Common myeloid progenitor, CD34-positive (primary cell): ENCODE measurements around the gene MVK.

Source experiments
- CTCF ChIA-PET: fragments of 350-600 bp; sonication (Branson Sonifier 250); formaldehyde crosslinking; loops from one replicate; lab custom pipeline; 2021; ENCODE audit warnings: antibody characterized with exemption; lab: Charles Lee
- POLR2A ChIA-PET: fragments of 350-600 bp; sonication (Branson Sonifier 250); formaldehyde crosslinking; loops from one replicate; lab custom pipeline; 2021; ENCODE audit warnings: antibody characterized with exemption; lab: Charles Lee
- DNase-seq, 3 donors: peaks; one replicate each; pipeline versions ENCODE4 v3.0.0 to v3.0.0-alpha.2; 2013
- H3K27ac ChIP-seq, 2 experiments: 1 replicate in 1 of 2; 2 replicates in 1 of 2; pipeline ENCODE4 v1.7.0; 2013; ENCODE audit warnings: inconsistent platforms in 2 of 2, low read length in 2 of 2, mild to moderate bottlenecking in 2 of 2, low read depth in 1 of 2, moderate library complexity in 1 of 2; ENCODE audit not compliant: severe bottlenecking in 2 of 2, insufficient read depth in 1 of 2, poor library complexity in 1 of 2
- H3K27me3 ChIP-seq, 5 experiments: replicated peaks in 2 of 5; 1 replicate in 3 of 5; 2 replicates in 2 of 5; pipeline versions ENCODE4 v1.6.1 to v1.7.0; 2013; ENCODE audit warnings: low read length in 4 of 5, mild to moderate bottlenecking in 2 of 5, moderate library complexity in 2 of 5, inconsistent platforms in 1 of 5; ENCODE audit not compliant: insufficient read depth in 5 of 5, control insufficient read depth in 4 of 5
- H3K36me3 ChIP-seq, 4 experiments: 1 replicate in 2 of 4; 2 replicates in 2 of 4; pipeline versions ENCODE4 v1.6.1 to v1.7.0; 2013; ENCODE audit warnings: low read length in 3 of 4, control low read depth in 1 of 4, mild to moderate bottlenecking in 1 of 4; ENCODE audit not compliant: control insufficient read depth in 4 of 4, insufficient read depth in 4 of 4
- H3K4me1 ChIP-seq, 4 experiments: 1 replicate in 3 of 4; 2 replicates in 1 of 4; pipeline versions ENCODE4 v1.6.1 to v1.7.1; 2013; ENCODE audit warnings: low read length in 3 of 4, mild to moderate bottlenecking in 3 of 4, control low read depth in 1 of 4, inconsistent platforms in 1 of 4, moderate library complexity in 1 of 4; ENCODE audit not compliant: control insufficient read depth in 4 of 4, insufficient read depth in 4 of 4; ENCODE audit errors: control extremely low read depth in 1 of 4
- H3K4me3 ChIP-seq, 7 experiments: 1 replicate in 4 of 7; 2 replicates in 3 of 7; pipeline versions ENCODE4 v1.5.1 to v1.7.0; 2013; ENCODE audit warnings: mild to moderate bottlenecking in 7 of 7, low read length in 6 of 7, moderate library complexity in 6 of 7, inconsistent platforms in 2 of 7, low read depth in 2 of 7, control low read depth in 1 of 7; ENCODE audit not compliant: insufficient read depth in 4 of 7, control insufficient read depth in 1 of 7; ENCODE audit errors: extremely low read depth in 1 of 7
- H3K9me3 ChIP-seq, 5 experiments: 1 replicate in 4 of 5; 2 replicates in 1 of 5; pipeline versions ENCODE4 v1.6.1 to v1.7.1; 2013; ENCODE audit warnings: low read length in 4 of 5, mild to moderate bottlenecking in 2 of 5, inconsistent platforms in 1 of 5, low read depth in 1 of 5, moderate library complexity in 1 of 5; ENCODE audit not compliant: control insufficient read depth in 4 of 5, insufficient read depth in 2 of 5; ENCODE audit errors: control extremely low read depth in 1 of 5
- WGBS: methylation state at CpG from one replicate; pipeline ENCODE4 v1.1.5; 2013; ENCODE audit not compliant: insufficient coverage; 5-methylcytosine and 5-hydroxymethylcytosine counted together

MVK gene

GRCh38 chr12:109572506-109572845, 1.1 kb upstream of the MVK start:
- Histone ChIP-seq H3K9me3 (no peaks in the 10 kb centered on the region), H3K27me3 (no peaks in the 10 kb centered on the region), H3K27ac (peak overlapping the region in 1 of 2 experiments; percentile 93), H3K36me3 (peaks cover 7 to 56% (median 22%) of the 10 kb centered on the region in 4 experiments), H3K4me3 (peak overlapping the region in 5 of 7 experiments; percentile 73 to 86 (median 81)), H3K4me1 (peaks cover 7 to 30% (median 15%) of the 10 kb centered on the region in 4 experiments)
- ChIA-PET CTCF (interaction anchor here (1.4 to 3.0 kb wide), 2 partner anchors 20 to 25 kb away, joined by 3 to 14 read pairs; no protein-coding TSS in a partner anchor), POLR2A (no interaction called here)
- DNase-seq: no peak
- 100% methylated on average over 1 of the region's 3 CpGs for WGBS

DNA sequence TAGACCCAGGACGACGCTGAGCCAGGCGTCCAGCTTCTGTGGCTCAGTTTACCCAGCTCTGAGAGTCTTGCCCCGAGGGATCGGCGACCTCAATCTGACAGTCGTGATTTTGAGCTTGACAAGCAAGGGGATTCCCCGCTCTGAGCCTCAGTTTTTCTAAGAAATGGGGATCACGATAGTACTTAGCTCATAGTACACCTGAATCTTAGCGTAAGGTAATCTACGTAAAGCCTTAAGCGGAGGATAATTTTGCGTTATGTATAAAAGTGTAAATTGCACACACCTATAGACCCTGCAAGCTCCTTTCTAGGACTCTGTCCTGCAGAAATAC, 285 bp downstream of the MVK start:
- 1% methylated on average over 7 of the region's 13 CpGs for WGBS
- DNase-seq: peak in 1 of 3 donors; percentile 58
- ChIA-PET POLR2A (no interaction called here), CTCF (interaction anchor here (0.7 to 3.0 kb wide), 6 partner anchors 10 to 140 kb away, joined by 3 to 14 read pairs (median 3); partner anchors contain the start of gene FAM222A)
- H3K9me3 ChIP-seq: no peaks in the 10 kb centered on the region
- H3K27me3 ChIP-seq: no peaks in the 10 kb centered on the region
- H3K36me3 ChIP-seq: peaks cover 2 to 58% (median 20%) of the 10 kb centered on the region in 4 experiments
- peaks cover 7 to 30% (median 15%) of the 10 kb centered on the region in 4 experiments for H3K4me1 ChIP-seq
- peak overlapping the region in 1 of 2 experiments; percentile 72 for H3K27ac ChIP-seq
- H3K4me3 ChIP-seq: peak overlapping the region; percentile 67 to 91 (median 81)

DNA sequence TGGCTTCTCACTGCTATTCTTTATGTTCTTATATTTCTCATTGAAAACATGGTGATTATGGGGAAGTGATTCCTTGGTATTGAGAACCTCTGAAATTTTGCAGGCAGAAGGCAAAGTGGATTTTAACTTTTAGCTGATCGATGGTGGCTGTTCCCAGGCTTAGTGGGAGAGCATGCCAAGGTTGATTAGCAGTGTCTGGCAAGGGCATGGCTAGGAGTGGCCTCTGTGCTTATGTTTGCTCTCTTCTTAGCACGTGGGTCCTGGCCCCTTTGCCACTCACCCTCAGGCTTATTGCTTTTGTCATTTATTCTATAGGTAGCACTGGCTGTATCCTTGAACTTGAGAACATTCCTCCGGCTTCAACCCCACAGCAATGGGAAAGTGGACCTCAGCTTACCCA, 2.1 kb downstream of the MVK start:
- no peaks in the 10 kb centered on the region for H3K27me3 ChIP-seq
- WGBS: 93% methylated on average over 3 of the region's 3 CpGs
- no peak overlapping the region for H3K4me3 ChIP-seq
- no peak overlapping the region for H3K27ac ChIP-seq
- POLR2A ChIA-PET: no interaction called here
- peaks cover 7 to 30% (median 15%) of the 10 kb centered on the region in 4 experiments for H3K4me1 ChIP-seq
- no peak for DNase-seq
- H3K9me3 ChIP-seq: no peaks in the 10 kb centered on the region
- peaks cover 3 to 60% (median 24%) of the 10 kb centered on the region in 4 experiments for H3K36me3 ChIP-seq
- CTCF ChIA-PET: interaction anchor here (0.9 kb wide), 3 partner anchors 19 to 24 kb away, joined by 3 read pairs; no protein-coding TSS in a partner anchor

- no peaks in the 10 kb centered on the region for H3K9me3 ChIP-seq
- H3K27me3 ChIP-seq: no peaks in the 10 kb centered on the region
- whole genome bisulfite sequencing: 88% methylated on average over 1 of the region's 1 CpG
- ChIA-PET CTCF (interaction anchor here (1.4 kb wide), 1 partner anchor 134 kb away, joined by 4 read pairs; no protein-coding TSS in a partner anchor), POLR2A (no interaction called here)
- H3K36me3 ChIP-seq: peaks cover 3 to 70% (median 33%) of the 10 kb centered on the region in 4 experiments
- H3K4me3 ChIP-seq: no peak overlapping the region
- peak overlapping the region in 1 of 2 experiments; percentile 36 for H3K27ac ChIP-seq
- DNase-seq: no peak
- peaks cover 7 to 23% (median 14%) of the 10 kb centered on the region in 4 experiments for H3K4me1 ChIP-seq
These were observed 3.7 kb downstream of the MVK start for GRCh38 chr12:109577311-109577710.

DNA sequence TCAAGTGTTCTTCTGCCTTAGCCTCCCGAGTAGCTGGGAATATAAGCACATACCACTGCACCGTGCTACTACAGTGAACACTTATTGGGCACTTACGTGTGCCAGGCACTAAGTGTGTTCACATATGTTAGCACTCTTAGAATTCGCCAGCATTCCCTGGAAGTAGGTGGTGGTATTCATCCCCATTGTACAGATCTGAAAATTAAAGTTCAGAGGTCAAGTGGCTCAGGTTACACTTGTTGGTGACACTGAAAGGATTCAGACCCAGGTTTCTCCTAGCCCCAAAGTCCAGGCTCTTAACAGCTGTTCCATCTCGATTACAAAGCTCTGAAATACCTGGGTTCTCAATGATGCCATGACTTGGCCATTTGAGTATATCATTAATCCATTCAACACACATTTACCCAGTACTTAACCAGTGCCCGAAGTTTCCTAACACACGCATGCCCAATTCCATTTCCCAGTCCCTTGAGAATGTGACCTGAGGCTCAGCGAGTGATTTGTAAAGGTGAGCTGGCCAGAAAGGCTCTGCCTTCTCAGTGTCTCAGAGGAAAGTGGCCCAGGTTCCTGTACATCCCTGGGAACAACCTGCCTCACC, 4.8 kb downstream of the MVK start:
- no peak for DNase-seq
- peaks cover 3 to 15% (median 7%) of the 10 kb centered on the region in 4 experiments for H3K4me1 ChIP-seq
- POLR2A ChIA-PET: no interaction called here
- 91% methylated on average over 8 of the region's 8 CpGs for WGBS
- H3K36me3 ChIP-seq: peaks cover 3 to 74% (median 35%) of the 10 kb centered on the region in 4 experiments
- no peak overlapping the region for H3K27ac ChIP-seq
- no peak overlapping the region for H3K4me3 ChIP-seq
- no peaks in the 10 kb centered on the region for H3K27me3 ChIP-seq
- CTCF ChIA-PET: interaction anchor here (1.4 kb wide), 1 partner anchor 133 kb away, joined by 4 read pairs; no protein-coding TSS in a partner anchor
- H3K9me3 ChIP-seq: no peaks in the 10 kb centered on the region

GRCh38 chr12:109579639-109580038, 6.0 kb downstream of the MVK start:
- CTCF ChIA-PET: no interaction called here
- POLR2A ChIA-PET: no interaction called here

DNA sequence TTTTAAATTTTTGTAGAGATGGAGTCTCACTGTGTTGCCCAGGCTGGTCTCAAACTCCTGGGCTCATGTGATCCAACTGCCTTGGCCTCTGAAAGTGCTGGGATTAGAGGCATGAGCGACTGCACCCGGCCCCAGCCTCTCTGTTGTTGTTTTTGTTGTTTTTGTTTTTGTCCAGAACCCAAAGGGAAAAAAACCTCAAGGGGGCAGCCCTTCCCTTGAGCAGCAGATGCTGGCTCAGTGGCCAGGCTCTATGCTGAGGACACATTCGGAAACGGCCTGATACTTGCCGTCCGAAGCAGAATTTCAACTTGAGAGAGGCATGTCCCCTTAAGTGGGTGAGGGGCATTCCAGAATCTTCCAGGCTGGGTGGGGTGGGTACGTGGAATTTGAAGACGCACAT, 6.7 kb downstream of the MVK start:
- Histone ChIP-seq H3K4me1 (peaks cover 0 to 2% (median 0%) of the 10 kb centered on the region in 4 experiments), H3K4me3 (no peak overlapping the region), H3K27ac (no peak overlapping the region), H3K36me3 (peaks cover 3 to 87% (median 37%) of the 10 kb centered on the region in 4 experiments), H3K9me3 (no peaks in the 10 kb centered on the region), H3K27me3 (no peaks in the 10 kb centered on the region)
- DNase-seq: no peak
- WGBS: 96% methylated on average over 8 of the region's 8 CpGs
- ChIA-PET CTCF (no interaction called here), POLR2A (no interaction called here)

More at GRCh38 chr12:109579639-109580038, 6.0 kb downstream of the MVK start:
- H3K36me3 ChIP-seq: peaks cover 3 to 84% (median 37%) of the 10 kb centered on the region in 4 experiments
- 96% methylated on average over 5 of the region's 7 CpGs for WGBS
- no peaks in the 10 kb centered on the region for H3K27me3 ChIP-seq
- DNase-seq: no peak
- H3K27ac ChIP-seq: no peak overlapping the region
- H3K4me1 ChIP-seq: peaks cover 0 to 8% (median under 1%) of the 10 kb centered on the region in 4 experiments
- no peaks in the 10 kb centered on the region for H3K9me3 ChIP-seq
- no peak overlapping the region for H3K4me3 ChIP-seq
